ENCODE measurements around the gene MRTFB. TPM values are rescaled to one million over a fixed set of nuclear protein-coding genes. Genes with fewer than 3 reads are reported as not detected.

Gene MRTFB
- total RNA-seq, 1 experiment from 2014 or later = 90.5 TPM

GRCh38 chr16:14074544-14074943 is 3.4 kb downstream of the MRTFB start:
- POLR2A ChIA-PET = no interaction called here
- no peak overlapping the region for H3K27ac ChIP-seq (ENCODE audit: low read length)
- CTCF ChIA-PET = no interaction called here
- TF ChIP-seq, protein P1, sequence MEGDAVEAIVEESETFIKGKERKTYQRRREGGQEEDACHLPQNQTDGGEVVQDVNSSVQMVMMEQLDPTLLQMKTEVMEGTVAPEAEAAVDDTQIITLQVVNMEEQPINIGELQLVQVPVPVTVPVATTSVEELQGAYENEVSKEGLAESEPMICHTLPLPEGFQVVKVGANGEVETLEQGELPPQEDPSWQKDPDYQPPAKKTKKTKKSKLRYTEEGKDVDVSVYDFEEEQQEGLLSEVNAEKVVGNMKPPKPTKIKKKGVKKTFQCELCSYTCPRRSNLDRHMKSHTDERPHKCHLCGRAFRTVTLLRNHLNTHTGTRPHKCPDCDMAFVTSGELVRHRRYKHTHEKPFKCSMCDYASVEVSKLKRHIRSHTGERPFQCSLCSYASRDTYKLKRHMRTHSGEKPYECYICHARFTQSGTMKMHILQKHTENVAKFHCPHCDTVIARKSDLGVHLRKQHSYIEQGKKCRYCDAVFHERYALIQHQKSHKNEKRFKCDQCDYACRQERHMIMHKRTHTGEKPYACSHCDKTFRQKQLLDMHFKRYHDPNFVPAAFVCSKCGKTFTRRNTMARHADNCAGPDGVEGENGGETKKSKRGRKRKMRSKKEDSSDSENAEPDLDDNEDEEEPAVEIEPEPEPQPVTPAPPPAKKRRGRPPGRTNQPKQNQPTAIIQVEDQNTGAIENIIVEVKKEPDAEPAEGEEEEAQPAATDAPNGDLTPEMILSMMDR (IDR thresholded peaks at IDR 0.05) = no peak
- TF ChIP-seq TCF7L2 (IDR thresholded peaks at IDR 0.05; ENCODE audit: low read depth, low read length) = no peak
- TF ChIP-seq POLR2AphosphoS5 (IDR thresholded peaks at IDR 0.05; ENCODE audit: low read depth, low read length) = no peak
- TF ChIP-seq, protein P2, sequence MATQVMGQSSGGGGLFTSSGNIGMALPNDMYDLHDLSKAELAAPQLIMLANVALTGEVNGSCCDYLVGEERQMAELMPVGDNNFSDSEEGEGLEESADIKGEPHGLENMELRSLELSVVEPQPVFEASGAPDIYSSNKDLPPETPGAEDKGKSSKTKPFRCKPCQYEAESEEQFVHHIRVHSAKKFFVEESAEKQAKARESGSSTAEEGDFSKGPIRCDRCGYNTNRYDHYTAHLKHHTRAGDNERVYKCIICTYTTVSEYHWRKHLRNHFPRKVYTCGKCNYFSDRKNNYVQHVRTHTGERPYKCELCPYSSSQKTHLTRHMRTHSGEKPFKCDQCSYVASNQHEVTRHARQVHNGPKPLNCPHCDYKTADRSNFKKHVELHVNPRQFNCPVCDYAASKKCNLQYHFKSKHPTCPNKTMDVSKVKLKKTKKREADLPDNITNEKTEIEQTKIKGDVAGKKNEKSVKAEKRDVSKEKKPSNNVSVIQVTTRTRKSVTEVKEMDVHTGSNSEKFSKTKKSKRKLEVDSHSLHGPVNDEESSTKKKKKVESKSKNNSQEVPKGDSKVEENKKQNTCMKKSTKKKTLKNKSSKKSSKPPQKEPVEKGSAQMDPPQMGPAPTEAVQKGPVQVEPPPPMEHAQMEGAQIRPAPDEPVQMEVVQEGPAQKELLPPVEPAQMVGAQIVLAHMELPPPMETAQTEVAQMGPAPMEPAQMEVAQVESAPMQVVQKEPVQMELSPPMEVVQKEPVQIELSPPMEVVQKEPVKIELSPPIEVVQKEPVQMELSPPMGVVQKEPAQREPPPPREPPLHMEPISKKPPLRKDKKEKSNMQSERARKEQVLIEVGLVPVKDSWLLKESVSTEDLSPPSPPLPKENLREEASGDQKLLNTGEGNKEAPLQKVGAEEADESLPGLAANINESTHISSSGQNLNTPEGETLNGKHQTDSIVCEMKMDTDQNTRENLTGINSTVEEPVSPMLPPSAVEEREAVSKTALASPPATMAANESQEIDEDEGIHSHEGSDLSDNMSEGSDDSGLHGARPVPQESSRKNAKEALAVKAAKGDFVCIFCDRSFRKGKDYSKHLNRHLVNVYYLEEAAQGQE (IDR thresholded peaks at IDR 0.05; ENCODE audit: insufficient read depth in 1 of 2, low read depth in 2 of 2, low read length in 1 of 2) = no peak
- TF ChIP-seq SIN3A (IDR thresholded peaks at IDR 0.05; ENCODE audit: borderline replicate concordance, insufficient read depth, low read depth, low read length) = no peak
- H3K4me1 ChIP-seq (ENCODE audit: control insufficient read depth, insufficient read depth, low read length) = peaks cover 31% of the 10 kb centered on the region
- in situ Hi-C loops (cut with HindIII; ENCODE audit: low pct_unique_long_range_greater_than_20kb, low sequenced_read_pairs) (no loop called here), intact Hi-C loops (cut with micrococcal nuclease; ENCODE audit: unreplicated experiment) (loop anchor here (5.0 to 10.0 kb wide), 2 partner anchors 120 to 152 kb away; partner anchors contain the start of gene ERCC4)
- DNase-seq (ENCODE audit: low read depth, low spot score) (no peak), ATAC-seq (no peak)
- no peaks in the 10 kb centered on the region for H3K9me3 ChIP-seq (ENCODE audit: control insufficient read depth, insufficient read depth, low read depth, low read length)
- no peaks in the 10 kb centered on the region for H3K27me3 ChIP-seq (ENCODE audit: control insufficient read depth, insufficient read depth, low read length)
- no peak overlapping the region for H3K4me3 ChIP-seq (ENCODE audit: low read depth in 2 of 2, low read length in 2 of 2)
- no peaks in the 10 kb centered on the region; the same call in 1 of the 2 replicates for H3K36me3 ChIP-seq (ENCODE audit: control insufficient read depth, insufficient read depth, low read length)
- BruUV-seq (replicated peaks) = no TSS peak

- DNase-seq (ENCODE audit: low read depth, low spot score) = no peak
- peaks cover 14% of the 10 kb centered on the region for H3K4me1 ChIP-seq (ENCODE audit: control insufficient read depth, insufficient read depth, low read length)
- CTCF ChIA-PET = no interaction called here
- BruUV-seq (replicated peaks) = no TSS peak
- no peak overlapping the region for H3K27ac ChIP-seq (ENCODE audit: low read length)
- TF ChIP-seq, protein P2 (IDR thresholded peaks at IDR 0.05; ENCODE audit: insufficient read depth in 1 of 2, low read depth in 2 of 2, low read length in 1 of 2) = no peak
- TF ChIP-seq, protein P1 (IDR thresholded peaks at IDR 0.05) = no peak
- TF ChIP-seq TCF7L2 (IDR thresholded peaks at IDR 0.05; ENCODE audit: low read depth, low read length) (no peak), SIN3A (IDR thresholded peaks at IDR 0.05; ENCODE audit: borderline replicate concordance, insufficient read depth, low read depth, low read length) (no peak), POLR2AphosphoS5 (IDR thresholded peaks at IDR 0.05; ENCODE audit: low read depth, low read length) (no peak)
- no peaks in the 10 kb centered on the region for H3K9me3 ChIP-seq (ENCODE audit: control insufficient read depth, insufficient read depth, low read depth, low read length)
- no peak overlapping the region for H3K4me3 ChIP-seq (ENCODE audit: low read depth in 2 of 2, low read length in 2 of 2)
- peaks cover 5% of the 10 kb centered on the region; the same call in 1 of the 2 replicates for H3K36me3 ChIP-seq (ENCODE audit: control insufficient read depth, insufficient read depth, low read length)
- in situ Hi-C loops (cut with HindIII; ENCODE audit: low pct_unique_long_range_greater_than_20kb, low sequenced_read_pairs) = no loop called here
- intact Hi-C loops (cut with micrococcal nuclease; ENCODE audit: unreplicated experiment) = loop anchor here (10.0 kb wide), 1 partner anchor 123 kb away; no protein-coding TSS in a partner anchor
- 0 out of 2 replicates have a peak, but pooled peaks have one; percentile 45 for ATAC-seq
- POLR2A ChIA-PET = interaction anchor here (0.7 kb wide), 1 partner anchor 1448 kb away, joined by 6 read pairs; no protein-coding TSS in a partner anchor
- no peaks in the 10 kb centered on the region for H3K27me3 ChIP-seq (ENCODE audit: control insufficient read depth, insufficient read depth, low read length)
Measured at GRCh38 chr16:14077918-14078317, 6.8 kb downstream of the MRTFB start.
